Superior temporal gyrus (tissue), 1 donor: ENCODE results near the gene PDCD7.
"Not testable (repeated sequence)": the region's sequence is repeated elsewhere in the genome, so short reads cannot be mapped to it uniquely, and the experiment has no call there.

Experiments
- DNase-seq: peaks from one replicate; pipeline ENCODE4 v3.0.0-alpha.2; 2016; ENCODE audit errors: extremely low spot score

The PDCD7 gene

DNA sequence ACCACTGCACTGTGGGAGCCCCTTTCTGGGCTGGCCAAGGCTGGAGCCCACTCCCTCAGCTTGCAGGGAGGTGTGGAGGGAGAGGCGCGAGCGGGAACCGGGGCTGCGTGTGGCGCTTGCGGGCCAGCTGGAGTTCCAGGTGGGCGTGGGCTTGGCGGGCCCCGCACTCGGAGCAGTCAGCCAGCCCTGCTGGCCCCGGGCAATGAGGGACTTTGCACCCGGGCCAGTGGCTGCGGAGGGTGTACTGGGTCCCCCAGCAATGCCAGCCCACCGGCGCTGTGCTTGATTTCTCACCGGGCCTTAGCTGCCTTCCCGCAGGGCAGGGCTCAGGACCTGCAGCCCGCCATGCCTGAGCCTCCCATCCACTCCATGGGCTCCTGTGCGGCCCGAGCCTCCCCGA is 58.7 kb downstream of the PDCD7 start:
- DNase-seq, result not testable (repeated sequence)

DNA sequence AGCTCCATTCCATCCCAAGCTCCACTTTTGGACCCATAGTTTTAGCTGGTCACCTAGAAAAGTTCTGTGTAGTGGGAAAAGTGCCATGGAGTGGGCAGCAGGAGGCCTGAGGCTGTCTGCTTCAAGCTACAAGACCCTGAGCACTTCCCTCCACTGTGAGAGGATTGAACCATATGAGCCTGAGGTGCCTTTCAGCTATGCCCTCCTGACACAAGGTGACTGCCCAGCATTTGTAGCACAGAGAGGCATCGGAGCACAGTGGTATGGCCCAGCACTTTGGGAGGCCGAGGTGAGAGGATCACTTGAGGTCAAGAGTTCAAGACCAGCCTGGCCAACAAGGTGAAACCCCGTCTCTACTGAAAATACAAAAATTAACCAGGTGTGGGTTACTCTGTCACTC is 61.0 kb downstream of the PDCD7 start:
- no peak for DNase-seq

DNA sequence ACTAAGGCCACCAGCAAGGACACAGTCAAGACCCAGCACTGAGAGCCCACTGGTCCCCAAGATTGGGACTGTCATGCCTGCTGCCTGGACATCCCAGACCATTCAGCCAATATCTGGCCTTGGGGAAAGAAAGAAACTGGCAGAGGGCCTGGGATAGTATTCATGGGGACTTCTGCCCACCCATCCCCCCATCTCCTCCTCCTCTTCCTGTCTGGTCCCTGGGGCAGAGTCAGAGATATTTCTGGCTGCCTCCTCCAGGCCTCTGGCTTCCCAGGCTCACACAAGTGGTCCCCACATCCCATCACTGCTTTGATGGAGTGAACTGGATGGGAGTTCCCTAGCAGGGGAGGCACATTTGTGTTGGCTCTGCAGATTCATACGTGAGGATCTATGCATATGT is 61.6 kb downstream of the PDCD7 start:
- DNase-seq, result no peak

DNA sequence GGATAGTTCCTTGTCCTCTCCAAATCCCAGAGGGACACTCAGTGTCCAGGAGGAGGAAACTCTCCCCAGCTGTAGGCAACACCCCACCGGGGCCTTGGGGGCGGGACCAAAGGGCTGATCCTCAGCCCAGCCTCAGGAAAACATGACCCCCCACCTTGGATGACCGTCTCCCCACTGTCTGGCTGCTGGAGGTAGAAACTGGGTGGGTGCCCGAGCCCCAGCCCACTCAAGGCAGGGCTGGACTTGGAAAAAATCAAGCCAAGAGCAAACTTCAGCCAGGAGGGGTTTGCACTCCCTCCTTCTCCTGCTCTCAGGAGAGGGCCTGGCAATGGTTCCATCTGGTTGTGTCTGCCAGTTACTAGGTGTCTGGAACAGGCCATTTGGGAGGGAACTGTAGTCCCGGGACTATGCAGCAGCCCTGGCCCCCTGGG is 62.2 kb downstream of the PDCD7 start:
- DNase-seq, result no peak

- no peak for DNase-seq
These were observed 63.6 kb downstream of the PDCD7 start for GRCh38 chr15:65069779-65070546.

GRCh38 chr15:65069179-65069578 is 64.4 kb downstream of the PDCD7 start:
- no peak for DNase-seq

- DNase-seq, result no peak
These were observed 65.2 kb downstream of the PDCD7 start for GRCh38 chr15:65068403-65068788.

GRCh38 chr15:65067645-65068402 is 65.8 kb downstream of the PDCD7 start, which contains the start of gene RASL12:
TSS of gene RASL12 (minus strand) at chr15:65067991. CDS start at chr15:65067835, 156 bp downstream.
- no peak for DNase-seq
